NCI-H2029 treated with DMSO at 0.1 percent for 48 hours (cell line): ENCODE measurements around the gene KIAA0040.
"Not testable (repeated sequence)": the region's sequence is repeated elsewhere in the genome, so short reads cannot be mapped to it uniquely, and the experiment has no call there.

Experiments
- DNase-seq: peaks from one replicate; lab custom pipeline; 2025; lab: John Stamatoyannopoulos, UW

KIAA0040 gene

GRCh38 chr1:175137369-175137768 is 55.2 kb downstream of the KIAA0040 start:
- DNase-seq: no peak

DNA sequence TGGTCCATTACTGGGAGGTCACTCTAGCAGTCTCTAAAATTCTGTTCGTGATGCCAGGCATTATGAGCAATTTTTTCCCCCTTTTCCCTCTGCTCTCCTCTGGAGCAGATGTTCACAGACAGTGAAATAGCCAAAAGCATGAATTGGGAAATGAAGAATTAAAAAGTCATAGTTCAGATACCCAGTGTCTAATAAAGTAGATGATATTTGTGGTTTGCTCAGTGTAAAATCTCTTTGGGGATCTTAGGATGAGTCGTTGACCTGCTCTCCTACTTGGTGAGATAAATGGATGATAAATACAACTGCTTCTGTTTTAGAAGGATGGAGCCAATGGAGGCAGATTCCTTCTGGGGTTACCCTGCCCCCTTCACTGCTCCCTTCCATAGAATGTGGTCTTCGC is 56.3 kb downstream of the KIAA0040 start:
- DNase-seq: no peak

DNA sequence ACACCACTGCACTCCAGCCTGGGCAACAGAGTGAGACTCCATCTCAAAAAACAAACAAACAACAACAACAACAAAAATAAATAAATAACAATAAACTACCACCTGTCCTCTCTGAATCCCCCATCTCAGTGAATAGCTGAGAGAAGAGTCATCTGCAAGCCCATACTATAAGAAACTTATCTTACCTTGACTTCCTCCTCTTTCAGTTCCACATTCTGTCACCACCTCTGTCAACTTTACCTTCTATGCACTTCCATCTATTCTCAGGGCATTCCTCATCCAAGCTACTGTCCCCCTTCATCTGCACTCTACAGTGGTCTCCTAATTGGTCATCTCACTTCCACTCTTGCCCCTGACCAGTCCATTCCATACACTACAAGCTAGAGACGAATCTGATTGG is 58.1 kb downstream of the KIAA0040 start:
- DNase-seq: no peak

GRCh38 chr1:175133673-175134435 is 58.7 kb downstream of the KIAA0040 start:
- DNase-seq: no peak

DNA sequence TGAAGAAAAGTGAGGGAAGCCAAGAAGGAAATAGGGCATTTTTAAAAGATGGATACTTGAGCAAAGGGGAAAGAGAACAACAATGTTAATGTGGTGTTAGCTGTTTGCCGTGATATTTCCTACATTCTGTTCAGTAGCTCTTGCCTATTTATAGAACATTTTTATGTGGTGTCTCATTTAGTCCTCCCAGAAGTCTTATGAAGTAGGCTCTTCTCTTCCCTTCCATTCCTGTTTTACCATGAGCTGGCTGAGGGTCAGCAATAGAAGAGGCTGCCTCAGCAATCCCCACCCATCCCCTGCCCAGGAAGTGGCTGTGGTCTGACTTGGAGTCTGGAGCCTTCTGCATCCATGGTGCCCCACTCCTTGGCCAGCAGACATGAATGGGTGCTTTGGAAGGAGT is 60.1 kb downstream of the KIAA0040 start:
- DNase-seq: no peak

DNA sequence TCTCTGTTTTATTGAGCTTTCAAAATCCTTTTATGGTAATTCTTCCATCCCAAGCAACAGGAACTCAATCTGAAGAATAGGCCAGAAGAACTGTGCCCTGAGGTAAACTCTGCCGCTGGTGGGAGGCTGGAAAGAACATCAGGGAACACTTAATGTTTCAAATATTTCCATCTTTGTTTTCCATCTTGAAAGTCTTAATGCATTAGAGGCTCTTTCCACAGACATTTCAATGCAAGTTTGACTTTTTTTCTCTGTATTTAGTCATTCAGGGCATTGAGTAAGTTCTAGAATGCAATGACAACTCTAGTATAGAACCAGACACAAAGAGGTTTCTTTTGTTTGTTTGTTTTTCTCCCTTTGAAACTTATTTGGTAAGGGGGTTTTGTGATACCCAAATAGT is 61.5 kb downstream of the KIAA0040 start:
- no peak for DNase-seq

GRCh38 chr1:175130649-175131045 is 61.9 kb downstream of the KIAA0040 start:
- no peak for DNase-seq

DNA sequence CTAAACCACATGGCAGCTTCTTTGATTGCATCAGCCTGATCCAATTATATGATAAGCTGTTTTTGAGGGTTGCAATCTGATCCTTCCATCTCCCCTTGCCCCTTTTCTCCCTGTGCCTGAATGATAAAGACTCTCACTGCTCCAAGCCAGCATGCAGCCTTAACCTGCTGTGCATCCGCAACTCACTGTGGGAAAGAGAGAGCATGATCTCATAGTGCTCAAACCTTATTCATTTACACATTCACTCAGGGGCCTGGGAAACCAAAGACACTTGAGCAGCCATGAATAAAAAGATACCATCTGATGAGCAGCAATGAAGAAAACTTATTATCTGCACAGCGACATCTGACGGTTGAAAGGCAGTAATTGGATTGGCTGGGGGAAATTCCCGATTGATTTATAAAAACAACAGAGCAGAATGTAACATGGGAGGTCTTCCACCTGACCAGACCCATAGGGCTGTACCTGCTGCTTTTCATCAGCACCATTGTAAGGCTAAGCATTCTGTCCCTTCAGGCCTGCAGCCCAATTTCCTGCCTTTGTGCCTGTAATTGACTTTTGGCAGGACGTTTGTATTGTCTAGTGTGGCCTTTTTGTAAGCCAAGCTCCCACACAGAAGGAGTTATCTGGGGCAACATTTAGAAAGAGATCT is 62.5 kb downstream of the KIAA0040 start:
- DNase-seq: no peak

GRCh38 chr1:175129644-175129996 is 63.0 kb downstream of the KIAA0040 start:
- no peak for DNase-seq

GRCh38 chr1:175129182-175129581 is 63.4 kb downstream of the KIAA0040 start:
- DNase-seq: no peak

- DNase-seq: no peak
Observed at GRCh38 chr1:175128523-175128922, 64.1 kb downstream of the KIAA0040 start.

GRCh38 chr1:175127565-175127964 is 65.0 kb downstream of the KIAA0040 start:
- DNase-seq: no peak

- DNase-seq: no peak
Observed at GRCh38 chr1:175126347-175126746, 66.2 kb downstream of the KIAA0040 start.

DNA sequence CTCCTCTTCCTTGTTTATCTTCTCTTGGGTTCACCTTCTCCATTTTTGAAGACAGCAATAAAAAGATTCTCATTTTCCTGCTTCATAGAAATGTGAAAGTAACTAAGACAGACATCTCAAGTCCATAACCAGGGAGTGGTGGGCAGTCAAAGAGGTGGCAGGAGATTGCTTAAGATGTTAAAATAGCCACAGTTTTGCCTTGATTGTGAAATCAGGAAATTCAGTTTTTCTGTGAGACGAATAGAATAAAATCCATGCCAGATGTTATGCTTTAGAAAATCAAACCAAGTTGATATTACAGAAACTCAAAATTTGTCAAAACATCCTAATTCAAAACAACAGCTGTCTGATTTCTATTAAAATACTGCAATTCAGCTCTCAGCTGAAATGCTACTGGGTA is 67.7 kb downstream of the KIAA0040 start:
- DNase-seq: no peak

DNA sequence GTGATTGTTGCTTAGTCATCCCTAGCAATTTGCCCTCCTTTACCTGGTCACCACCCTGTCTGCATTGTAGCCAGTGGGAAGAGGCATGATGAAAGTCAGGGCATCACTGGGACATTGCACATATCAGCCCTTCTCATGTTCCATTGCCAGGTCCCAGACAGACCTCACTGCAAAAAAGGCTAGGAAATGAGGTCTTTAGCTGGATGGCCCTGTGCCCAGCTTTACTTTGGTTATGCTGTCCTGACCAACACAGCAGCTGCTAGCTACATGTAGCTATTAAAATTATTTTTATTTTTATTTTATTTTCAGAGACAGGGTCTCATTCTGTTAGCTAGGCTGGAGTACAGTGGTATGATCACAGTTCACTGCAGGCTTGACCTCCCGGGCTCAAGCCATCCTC is 72.1 kb downstream of the KIAA0040 start:
- DNase-seq: no peak

- no peak for DNase-seq
Observed at GRCh38 chr1:175118375-175119367, 73.9 kb downstream of the KIAA0040 start.

DNA sequence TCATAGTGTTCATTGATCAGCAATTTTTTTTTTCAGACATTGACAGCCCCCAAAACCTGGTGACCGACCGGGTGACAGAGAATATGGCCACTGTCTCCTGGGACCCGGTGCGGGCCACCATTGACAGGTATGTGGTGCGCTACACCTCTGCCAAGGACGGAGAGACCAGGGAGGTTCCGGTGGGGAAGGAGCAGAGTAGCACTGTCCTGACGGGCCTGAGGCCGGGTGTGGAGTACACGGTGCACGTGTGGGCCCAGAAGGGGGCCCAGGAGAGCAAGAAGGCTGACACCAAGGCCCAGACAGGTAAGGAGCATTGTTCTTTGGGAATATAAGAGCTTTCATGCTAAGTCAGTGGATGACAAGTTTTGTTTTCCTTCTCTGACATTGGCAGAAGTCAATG is 75.7 kb downstream of the KIAA0040 start:
- no peak for DNase-seq

DNA sequence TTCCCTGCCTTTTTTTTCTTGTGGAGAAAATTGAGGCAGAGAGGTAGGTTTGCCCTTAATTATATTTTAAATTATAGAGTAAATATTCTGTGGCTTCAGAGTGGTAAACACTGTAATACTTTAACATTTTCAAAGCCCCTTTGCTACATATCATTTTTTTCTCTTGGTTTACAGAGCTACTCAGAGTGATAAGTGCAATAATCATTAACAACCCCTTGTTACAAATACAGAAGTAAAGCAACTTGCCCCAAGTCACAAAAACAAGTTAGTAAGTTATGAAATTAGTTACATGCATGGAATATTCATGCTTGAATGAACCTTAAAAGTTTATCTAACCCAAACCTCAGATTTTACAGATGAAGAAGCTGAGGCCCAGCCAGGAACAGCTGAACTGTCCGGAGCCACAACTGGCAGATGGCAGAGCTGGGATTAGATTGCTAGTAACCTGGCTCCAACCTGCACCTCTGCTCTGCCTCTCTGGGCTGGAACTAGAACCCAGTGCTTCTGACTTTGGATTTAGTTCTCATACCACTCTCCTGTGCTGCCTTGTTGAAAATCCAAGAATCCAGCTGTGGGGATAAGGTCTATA is 76.3 kb downstream of the KIAA0040 start:
- no peak for DNase-seq

GRCh38 chr1:175114996-175115395 is 77.6 kb downstream of the KIAA0040 start:
- DNase-seq: no peak

- DNase-seq: not testable (repeated sequence)
Observed at GRCh38 chr1:175108331-175108820, 84.2 kb downstream of the KIAA0040 start.
